Common myeloid progenitor, CD34-positive (primary cell): ENCODE results near the gene IL9.

ENCODE experiments used
- CTCF ChIA-PET: fragments of 350-600 bp; sonication (Branson Sonifier 250); formaldehyde crosslinking; loops from one replicate; lab custom pipeline; 2021; ENCODE audit warnings: antibody characterized with exemption; lab: Charles Lee
- POLR2A ChIA-PET: fragments of 350-600 bp; sonication (Branson Sonifier 250); formaldehyde crosslinking; loops from one replicate; lab custom pipeline; 2021; ENCODE audit warnings: antibody characterized with exemption; lab: Charles Lee
- DNase-seq, 3 donors: peaks; one replicate each; pipeline versions ENCODE4 v3.0.0 to v3.0.0-alpha.2; 2013
- H3K27ac ChIP-seq, 2 experiments: 1 replicate in 1 of 2; 2 replicates in 1 of 2; pipeline ENCODE4 v1.7.0; 2013; ENCODE audit warnings: inconsistent platforms in 2 of 2, low read length in 2 of 2, mild to moderate bottlenecking in 2 of 2, low read depth in 1 of 2, moderate library complexity in 1 of 2; ENCODE audit not compliant: severe bottlenecking in 2 of 2, insufficient read depth in 1 of 2, poor library complexity in 1 of 2
- H3K27me3 ChIP-seq, 5 experiments: replicated peaks in 2 of 5; 1 replicate in 3 of 5; 2 replicates in 2 of 5; pipeline versions ENCODE4 v1.6.1 to v1.7.0; 2013; ENCODE audit warnings: low read length in 4 of 5, mild to moderate bottlenecking in 2 of 5, moderate library complexity in 2 of 5, inconsistent platforms in 1 of 5; ENCODE audit not compliant: insufficient read depth in 5 of 5, control insufficient read depth in 4 of 5
- H3K36me3 ChIP-seq, 4 experiments: 1 replicate in 2 of 4; 2 replicates in 2 of 4; pipeline versions ENCODE4 v1.6.1 to v1.7.0; 2013; ENCODE audit warnings: low read length in 3 of 4, control low read depth in 1 of 4, mild to moderate bottlenecking in 1 of 4; ENCODE audit not compliant: control insufficient read depth in 4 of 4, insufficient read depth in 4 of 4
- H3K4me1 ChIP-seq, 4 experiments: 1 replicate in 3 of 4; 2 replicates in 1 of 4; pipeline versions ENCODE4 v1.6.1 to v1.7.1; 2013; ENCODE audit warnings: low read length in 3 of 4, mild to moderate bottlenecking in 3 of 4, control low read depth in 1 of 4, inconsistent platforms in 1 of 4, moderate library complexity in 1 of 4; ENCODE audit not compliant: control insufficient read depth in 4 of 4, insufficient read depth in 4 of 4; ENCODE audit errors: control extremely low read depth in 1 of 4
- H3K4me3 ChIP-seq, 7 experiments: 1 replicate in 4 of 7; 2 replicates in 3 of 7; pipeline versions ENCODE4 v1.5.1 to v1.7.0; 2013; ENCODE audit warnings: mild to moderate bottlenecking in 7 of 7, low read length in 6 of 7, moderate library complexity in 6 of 7, inconsistent platforms in 2 of 7, low read depth in 2 of 7, control low read depth in 1 of 7; ENCODE audit not compliant: insufficient read depth in 4 of 7, control insufficient read depth in 1 of 7; ENCODE audit errors: extremely low read depth in 1 of 7
- H3K9me3 ChIP-seq, 5 experiments: 1 replicate in 4 of 5; 2 replicates in 1 of 5; pipeline versions ENCODE4 v1.6.1 to v1.7.1; 2013; ENCODE audit warnings: low read length in 4 of 5, mild to moderate bottlenecking in 2 of 5, inconsistent platforms in 1 of 5, low read depth in 1 of 5, moderate library complexity in 1 of 5; ENCODE audit not compliant: control insufficient read depth in 4 of 5, insufficient read depth in 2 of 5; ENCODE audit errors: control extremely low read depth in 1 of 5
- WGBS: methylation state at CpG from one replicate; pipeline ENCODE4 v1.1.5; 2013; ENCODE audit not compliant: insufficient coverage; 5-methylcytosine and 5-hydroxymethylcytosine counted together

The IL9 gene

DNA sequence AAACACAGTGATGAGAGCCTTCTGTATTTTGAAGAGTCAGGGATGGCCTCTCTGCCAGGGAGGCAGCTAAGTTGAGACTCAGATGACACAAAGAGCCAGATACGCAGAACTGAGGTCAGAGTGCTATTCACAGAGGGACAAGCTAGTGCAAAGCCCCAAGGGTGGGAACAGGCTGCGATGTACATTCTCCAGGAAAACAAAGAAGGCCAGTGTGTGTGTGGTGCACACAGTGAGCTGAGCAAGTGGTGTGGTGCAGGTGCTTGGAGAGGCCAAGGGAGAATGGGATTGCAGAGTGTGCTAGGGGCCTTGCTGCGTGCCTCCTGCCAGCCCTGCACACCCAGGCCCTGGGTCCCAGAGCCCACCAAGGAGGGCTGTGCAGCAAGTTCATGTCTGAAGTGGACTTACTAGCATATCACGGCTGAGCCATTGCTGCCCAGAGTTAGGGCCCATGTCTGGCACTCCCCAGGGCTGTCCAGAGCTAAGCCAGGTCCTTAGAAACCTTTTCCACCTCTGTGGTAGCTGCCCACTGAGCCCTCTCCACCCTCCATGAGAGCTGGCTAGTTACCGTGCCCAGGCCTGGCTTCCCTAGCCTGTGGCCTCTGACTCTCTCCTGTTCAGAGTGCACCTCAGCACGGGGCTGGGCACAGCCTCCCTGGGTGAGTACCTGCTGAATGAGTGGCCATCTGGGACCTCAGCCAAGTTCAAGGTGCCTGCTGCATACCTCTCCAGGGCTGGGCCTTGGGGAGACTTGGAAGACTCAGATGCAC lies 51.9 kb downstream of the IL9 start:
- WGBS = 95% methylated on average over 5 of the region's 6 CpGs
- CTCF ChIA-PET = interaction anchor here (1.3 to 5.9 kb wide), 3 partner anchors 14 to 271 kb away, joined by 3 to 25 read pairs (median 3); no protein-coding TSS in a partner anchor
- H3K36me3 ChIP-seq = no peaks in the 10 kb centered on the region

DNA sequence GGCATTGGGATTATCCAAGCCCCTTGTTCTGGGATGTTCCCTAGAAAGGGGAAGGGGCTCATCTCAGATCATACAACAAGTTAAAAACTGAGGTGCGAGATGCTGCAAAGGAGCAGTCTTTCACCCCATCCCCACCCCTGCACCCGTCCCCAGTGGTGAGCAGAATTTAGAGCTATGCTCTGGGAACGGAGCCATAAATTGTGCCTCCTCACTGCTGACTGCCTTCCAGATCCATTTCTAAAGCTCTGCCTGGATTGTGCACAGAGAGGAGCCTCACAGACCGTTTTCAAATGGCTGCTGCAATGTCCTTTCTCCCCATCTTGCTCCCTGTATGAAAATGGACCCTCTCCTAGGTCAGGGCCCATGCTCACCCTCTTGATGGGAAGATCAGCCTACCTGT lies 52.9 kb downstream of the IL9 start:
- H3K27ac ChIP-seq = no peak overlapping the region
- ChIA-PET CTCF (interaction anchor here (0.6 to 5.9 kb wide), 4 partner anchors 13 to 273 kb away, joined by 3 to 25 read pairs (median 3); no protein-coding TSS in a partner anchor), POLR2A (no interaction called here)
- no peak for DNase-seq
- H3K9me3 ChIP-seq = peaks cover 0 to 6% (median 2%) of the 10 kb centered on the region in 5 experiments
- WGBS = 86% methylated on average over 4 of the region's 4 CpGs
- peaks cover 0 to 21% (median 4%) of the 10 kb centered on the region in 5 experiments for H3K27me3 ChIP-seq
- no peaks in the 10 kb centered on the region for H3K36me3 ChIP-seq
- no peaks in the 10 kb centered on the region for H3K4me1 ChIP-seq
- H3K4me3 ChIP-seq = no peak overlapping the region

More for the DNA sequence above, 51.9 kb downstream of the IL9 start:
- POLR2A ChIA-PET = no interaction called here
- no peak for DNase-seq
- Histone ChIP-seq H3K27me3 (peaks cover 0 to 15% (median 3%) of the 10 kb centered on the region in 5 experiments), H3K4me1 (no peaks in the 10 kb centered on the region), H3K27ac (no peak overlapping the region), H3K4me3 (no peak overlapping the region), H3K9me3 (peaks cover 0 to under 1% (median 0%) of the 10 kb centered on the region in 5 experiments)
